HG03457 (cell line): ENCODE results near the gene CDKN2B-AS1.

ENCODE experiments used
- ATAC-seq: cut with Tn5 transposase; IDR thresholded peaks from one replicate; pipeline ENCODE4 v1.9.1; 2021; ENCODE audit warnings: moderate number of reproducible peaks; ENCODE audit not compliant: unreplicated experiment

Gene CDKN2B-AS1

GRCh38 chr9:22116758-22117157 is 122.2 kb downstream of the CDKN2B-AS1 start:
- ATAC-seq = no peak

DNA sequence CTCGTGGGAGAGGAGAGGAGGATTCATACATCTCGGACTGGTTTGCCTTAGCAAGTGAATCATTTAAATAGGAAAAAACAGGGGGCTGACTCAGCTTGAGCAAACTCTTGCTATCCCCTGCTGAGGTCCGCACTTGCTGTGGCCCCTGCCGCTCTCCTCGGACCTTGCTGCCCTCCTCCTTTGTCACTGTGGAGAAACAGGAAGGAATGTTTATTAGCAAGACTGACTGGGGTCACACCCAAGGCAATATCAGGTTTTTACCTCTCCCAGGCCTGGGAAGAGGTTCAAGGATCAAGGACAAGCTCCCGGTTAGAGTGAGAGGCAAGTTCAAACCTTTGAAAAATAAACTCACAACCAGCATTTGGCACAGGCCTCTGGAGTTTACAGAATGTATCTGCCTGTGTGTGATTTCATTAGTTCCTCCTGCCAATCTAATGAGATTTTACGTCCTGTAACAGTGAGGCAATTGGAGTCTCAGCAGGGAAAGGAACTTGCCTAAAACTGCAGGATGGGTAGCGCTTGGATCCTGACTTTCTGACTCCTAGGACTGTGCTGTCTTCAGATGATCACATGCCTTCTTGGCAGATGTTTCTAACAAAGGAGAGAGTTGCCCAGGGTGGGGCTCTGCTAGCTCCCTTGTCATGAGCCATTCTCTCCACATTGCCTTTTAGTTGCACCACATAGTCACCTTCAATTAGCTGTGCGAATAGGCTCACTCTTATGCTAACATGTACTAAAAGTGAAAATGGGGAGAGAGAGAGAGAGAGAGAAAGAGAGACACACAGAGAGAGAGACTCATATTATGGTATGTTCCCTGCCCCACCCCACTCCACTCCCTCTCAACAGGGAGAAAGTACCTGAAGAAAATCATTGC is 123.2 kb downstream of the CDKN2B-AS1 start:
- ATAC-seq = no peak

DNA sequence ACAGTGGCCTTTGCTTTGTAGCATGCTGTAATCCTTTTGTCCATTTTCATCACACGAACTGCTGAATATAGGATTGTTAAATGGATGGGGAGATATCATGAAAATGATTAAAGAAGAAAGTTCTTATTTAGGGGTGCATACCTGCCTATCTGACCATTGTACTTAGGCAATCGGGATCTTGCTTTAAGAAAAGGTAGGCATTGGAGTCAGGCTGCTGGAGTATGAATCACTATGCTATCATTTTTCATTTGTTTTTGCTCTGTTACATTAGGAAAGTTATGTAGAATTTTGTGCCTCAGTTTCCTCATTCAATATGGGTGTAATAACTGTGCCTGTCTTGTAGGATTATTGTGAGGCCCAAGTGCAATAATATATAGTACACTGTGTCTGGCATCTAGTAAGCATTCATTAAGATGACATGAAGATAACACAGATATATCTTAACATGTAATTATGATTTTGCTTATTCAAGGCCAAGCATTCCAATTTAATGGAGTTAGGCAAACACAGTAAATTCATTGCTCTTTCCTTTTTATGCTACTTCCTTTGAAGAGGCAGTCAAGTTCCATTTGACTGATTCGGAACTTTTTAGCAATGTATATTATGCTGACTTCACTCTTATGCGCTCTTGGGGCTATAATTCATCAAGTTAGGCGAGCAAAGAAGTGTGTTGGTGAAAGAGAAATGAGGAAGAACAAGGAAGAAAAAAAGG is 124.4 kb downstream of the CDKN2B-AS1 start:
- ATAC-seq = no peak

DNA sequence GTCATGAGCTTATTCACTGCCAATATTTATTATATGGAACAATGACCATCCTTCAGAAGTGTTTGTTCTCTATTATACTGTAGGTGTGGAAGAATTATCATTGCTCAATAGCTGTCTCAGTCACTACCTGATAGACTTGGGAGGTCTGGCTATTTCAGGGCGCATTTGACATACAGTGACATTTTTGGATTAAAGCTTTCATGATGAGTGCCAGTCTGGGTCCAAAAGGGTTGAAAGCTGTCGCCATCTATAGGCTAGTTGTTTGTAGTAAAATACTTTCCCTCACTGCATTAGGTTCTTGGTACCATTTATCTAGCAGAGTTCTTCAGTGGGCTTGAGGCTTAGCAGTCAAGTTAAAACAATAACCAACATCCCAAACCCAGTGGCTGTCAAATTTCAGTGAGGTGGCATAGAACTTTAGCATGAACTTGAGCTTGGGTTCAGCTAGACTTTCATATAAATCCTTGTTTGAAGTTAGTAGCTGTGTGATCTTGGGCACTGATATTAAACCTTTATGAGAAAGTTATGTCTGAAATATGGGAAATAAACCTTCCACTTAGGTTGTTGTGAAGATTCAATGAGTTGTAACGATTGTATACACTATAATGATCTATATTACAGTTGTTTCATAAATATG is 125.0 kb downstream of the CDKN2B-AS1 start:
- ATAC-seq = peak; percentile 59

GRCh38 chr9:22120159-22120549 is 125.6 kb downstream of the CDKN2B-AS1 start:
- ATAC-seq = no peak

DNA sequence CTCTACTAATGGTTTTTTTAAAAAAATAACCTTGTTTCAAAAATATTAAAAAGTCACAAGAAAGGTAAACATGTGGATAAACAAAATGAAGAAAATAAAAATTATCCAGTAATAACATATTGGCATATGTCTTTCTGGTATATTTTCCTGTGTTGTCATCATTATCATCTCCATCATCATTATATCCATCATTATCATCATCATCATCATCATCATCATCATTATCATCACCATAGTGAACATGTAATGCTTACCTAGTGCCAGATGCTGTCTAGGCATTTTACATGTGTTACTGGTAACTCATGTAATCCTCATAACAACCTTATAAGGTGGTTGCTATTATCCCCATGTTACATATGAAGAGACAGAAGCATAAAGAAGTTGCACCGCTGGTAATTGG is 126.0 kb downstream of the CDKN2B-AS1 start:
- ATAC-seq = no peak

DNA sequence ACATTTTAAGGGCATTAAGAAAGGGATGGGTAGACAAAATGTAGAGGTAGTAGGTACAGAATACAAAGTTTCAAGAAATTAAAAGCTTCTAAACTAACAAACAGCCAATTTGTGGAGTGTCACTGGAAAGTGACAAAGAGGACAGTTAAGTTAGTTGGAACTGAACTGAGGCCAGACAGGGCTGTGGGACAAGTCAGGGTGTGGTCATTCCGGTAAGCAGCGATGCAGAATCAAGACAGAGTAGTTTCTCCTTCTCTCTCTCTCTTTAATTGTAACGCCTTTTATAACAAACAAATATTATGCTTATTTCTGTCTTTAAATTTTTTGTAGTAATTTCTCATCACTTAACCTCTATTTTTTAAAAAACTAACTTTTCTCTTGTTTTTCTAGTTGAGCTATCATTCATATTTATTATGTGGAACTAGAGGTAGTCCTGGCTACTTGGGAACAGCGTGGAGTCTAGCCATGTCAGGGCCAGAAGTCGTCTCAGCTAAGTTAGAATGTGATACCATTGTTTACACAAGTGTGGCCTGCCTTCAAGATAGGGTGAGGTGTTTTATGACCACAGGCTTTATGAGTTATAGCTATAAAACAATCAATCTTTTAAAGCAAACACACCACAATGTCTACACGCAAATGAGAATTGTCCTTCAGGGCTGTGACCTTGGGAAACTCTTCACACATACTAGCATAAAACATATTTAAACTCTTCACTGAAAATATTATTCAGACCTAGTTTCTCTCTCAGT is 129.8 kb downstream of the CDKN2B-AS1 start:
- no peak for ATAC-seq

GRCh38 chr9:22129133-22129532 is 134.5 kb downstream of the CDKN2B-AS1 start:
- ATAC-seq = no peak

GRCh38 chr9:22129633-22130032 is 135.0 kb downstream of the CDKN2B-AS1 start:
- no peak for ATAC-seq

DNA sequence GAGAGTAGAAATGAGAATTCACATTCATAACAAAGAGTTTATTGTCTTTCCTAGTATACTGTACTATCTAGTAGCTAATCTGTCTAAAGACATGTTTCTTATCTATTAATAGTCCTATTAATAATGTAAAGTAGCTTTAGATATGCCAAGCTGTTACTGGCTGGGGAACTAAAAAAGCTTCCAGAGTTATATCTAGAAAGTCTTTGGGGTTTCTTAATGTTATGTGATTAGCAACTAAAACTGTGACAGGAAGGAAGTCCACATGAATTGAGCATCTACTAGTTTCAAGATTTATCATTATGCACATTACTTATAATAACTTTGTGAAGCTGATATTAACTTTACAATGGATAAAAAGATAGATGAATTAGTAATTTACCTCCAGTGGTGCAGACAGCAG is 137.2 kb downstream of the CDKN2B-AS1 start:
- ATAC-seq = no peak

DNA sequence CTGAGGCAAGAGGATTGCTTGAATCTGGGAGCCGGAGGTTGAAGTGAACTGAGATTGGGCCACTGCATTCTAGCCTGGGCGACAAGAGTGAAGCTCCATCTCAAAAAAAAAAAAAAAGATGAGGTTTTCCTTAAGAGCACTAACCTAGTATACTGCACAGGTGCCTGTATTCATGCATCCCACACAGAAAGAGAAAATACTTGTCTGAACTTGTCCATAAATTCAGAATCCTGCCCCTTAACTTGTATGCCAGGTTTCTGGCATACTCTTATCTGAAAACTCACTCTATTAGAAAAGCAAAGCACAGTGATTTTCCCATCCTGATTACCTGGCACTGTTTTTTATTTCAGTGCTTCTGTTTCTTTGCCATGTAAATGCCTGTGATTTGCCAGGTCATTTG is 139.8 kb downstream of the CDKN2B-AS1 start:
- ATAC-seq = no peak

DNA sequence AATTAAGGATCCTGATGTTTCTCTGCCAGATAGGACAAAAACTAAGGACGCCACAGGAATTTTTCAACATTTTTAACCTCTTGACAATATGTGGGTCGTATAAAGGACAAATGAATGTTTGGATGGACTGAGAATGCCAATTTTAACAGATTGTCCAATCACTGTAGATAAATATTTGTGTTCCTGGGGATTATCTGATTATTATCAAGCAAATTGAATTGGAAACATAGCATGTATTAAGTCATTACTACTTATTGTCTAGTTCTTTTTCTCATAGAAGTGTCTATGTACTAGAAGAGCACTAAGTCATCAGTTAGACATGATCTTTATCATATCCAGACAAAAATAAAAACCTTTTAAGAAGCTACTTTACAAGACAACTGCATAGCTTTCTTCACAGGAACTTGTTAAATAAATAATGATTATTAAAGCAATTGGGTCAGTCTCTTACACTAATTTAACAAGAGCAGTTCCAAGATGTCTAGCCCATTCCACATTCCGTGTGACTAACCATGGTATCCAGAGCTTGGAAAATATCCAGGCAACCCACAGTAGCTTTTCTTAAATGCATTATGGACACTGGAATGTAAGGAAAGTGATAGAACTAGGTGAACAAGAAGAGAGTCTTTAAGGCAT is 142.0 kb downstream of the CDKN2B-AS1 start:
- no peak for ATAC-seq

GRCh38 chr9:22138956-22139660 is 144.5 kb downstream of the CDKN2B-AS1 start:
- ATAC-seq = no peak

DNA sequence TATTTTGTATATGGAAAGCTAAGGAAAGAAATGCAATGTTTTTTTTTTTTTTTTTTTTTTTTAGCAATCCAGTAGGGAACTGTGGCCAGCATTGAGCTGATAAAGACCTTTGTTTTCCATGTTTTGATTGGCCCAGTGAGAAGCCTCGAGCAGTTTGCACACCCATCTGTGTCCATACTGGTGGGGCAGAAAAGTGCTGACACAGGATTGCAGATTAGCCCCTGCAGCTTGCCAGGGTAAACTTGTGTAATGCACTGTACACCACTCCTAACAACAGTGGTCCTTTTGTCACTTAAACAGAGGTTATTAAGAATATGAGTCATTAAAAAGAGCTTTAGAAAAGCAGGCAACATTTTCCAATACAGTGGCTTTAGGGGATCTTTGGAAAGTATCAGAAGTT is 147.3 kb downstream of the CDKN2B-AS1 start:
- no peak for ATAC-seq

GRCh38 chr9:22142671-22143070 is 148.1 kb downstream of the CDKN2B-AS1 start:
- ATAC-seq = no peak

DNA sequence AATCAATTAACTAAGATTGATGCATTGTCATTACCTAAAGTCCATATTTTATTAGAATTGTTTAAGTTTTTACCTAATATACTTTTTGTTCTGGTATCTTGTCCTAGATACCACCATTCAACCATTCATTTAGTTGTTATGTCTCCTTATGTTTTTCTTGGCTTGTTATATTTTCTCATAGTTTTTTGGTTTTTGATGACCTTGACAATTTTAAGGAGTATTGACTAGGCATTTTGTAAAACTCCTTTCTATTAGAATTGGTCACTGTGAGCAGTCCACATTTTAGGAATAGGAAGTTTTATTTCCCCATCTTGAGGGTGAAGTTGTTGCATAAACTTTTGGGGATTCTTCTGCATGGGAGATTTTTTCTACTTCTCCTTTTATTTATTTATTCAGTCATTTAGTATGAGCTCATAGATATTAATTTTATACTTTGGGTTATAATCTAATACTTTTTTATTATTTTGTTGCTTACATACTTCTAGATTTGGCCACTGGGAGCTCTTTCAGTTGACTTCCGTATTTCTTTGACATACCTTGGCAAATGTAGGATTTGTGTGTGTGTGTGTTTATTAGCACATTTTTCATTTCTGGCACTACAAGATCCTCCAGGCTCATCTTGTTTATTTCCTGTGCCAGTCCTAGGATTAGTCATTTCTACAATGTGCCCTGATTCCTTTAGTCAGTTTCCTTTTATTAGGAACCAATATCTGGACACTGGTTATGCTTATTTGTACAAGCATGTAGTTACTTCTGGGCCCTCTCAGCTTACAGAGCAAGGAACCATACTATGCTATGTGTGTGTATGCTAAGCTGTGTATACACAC is 149.4 kb downstream of the CDKN2B-AS1 start:
- ATAC-seq = no peak

DNA sequence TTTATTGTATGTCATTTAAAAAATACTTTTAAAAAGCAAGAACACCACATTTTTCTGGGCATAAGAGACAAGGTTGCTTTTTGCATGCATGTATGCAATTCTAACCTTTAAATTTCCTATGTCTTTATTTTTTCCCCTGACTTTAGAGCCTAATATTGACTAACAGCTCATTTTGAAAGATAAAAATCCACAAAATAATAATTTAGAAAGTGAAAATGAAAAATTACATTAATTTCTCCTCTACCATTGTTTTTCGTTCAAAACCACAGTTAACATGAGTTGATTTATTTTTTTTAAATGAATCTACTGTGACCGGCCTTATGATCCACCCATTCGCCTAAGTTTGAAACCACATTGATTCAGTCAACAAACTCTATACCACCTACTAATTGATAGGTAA is 152.0 kb downstream of the CDKN2B-AS1 start:
- no peak for ATAC-seq

- ATAC-seq = no peak
Observed at GRCh38 chr9:22147813-22148527, 153.4 kb downstream of the CDKN2B-AS1 start.

DNA sequence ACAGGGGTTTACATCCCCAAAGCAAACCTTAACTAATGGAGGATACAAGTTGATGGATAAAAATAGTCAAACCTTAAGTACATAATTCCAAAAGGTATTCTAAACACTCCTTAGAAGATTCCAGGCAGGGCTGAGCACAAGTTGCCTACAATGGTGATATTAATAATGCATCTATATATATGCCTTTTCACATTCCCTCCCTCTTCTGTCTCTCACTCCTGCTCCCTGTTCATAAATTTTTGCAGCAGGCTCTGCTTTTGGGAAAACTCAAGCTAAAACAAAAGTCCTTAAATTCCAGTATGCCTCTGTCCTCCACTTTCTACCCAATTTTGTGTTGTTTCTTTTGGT is 153.9 kb downstream of the CDKN2B-AS1 start:
- ATAC-seq = no peak
